Retinal pigment epithelial cell (primary cell): ENCODE data around the gene C19orf81.
"Not testable (repeated sequence)": the region's sequence is repeated elsewhere in the genome, so short reads cannot be mapped to it uniquely, and the experiment has no call there.

Source experiments
- DNase-seq: peaks from one replicate; pipeline ENCODE4 v3.0.0-alpha.2; 2010; ENCODE audit warnings: low read depth
- H3K4me3 ChIP-seq: 2 replicates; pipeline ENCODE4 v1.5.1; 2011; ENCODE audit warnings: mild to moderate bottlenecking, low read length, control low read depth, moderate library complexity
- TF ChIP-seq, protein P1 (sequence below): conservative IDR thresholded peaks from 2 replicates; pipeline ENCODE4 v1.5.1; 2011; ENCODE audit warnings: low read depth, low read length, control low read depth, inconsistent platforms

The C19orf81 gene

DNA sequence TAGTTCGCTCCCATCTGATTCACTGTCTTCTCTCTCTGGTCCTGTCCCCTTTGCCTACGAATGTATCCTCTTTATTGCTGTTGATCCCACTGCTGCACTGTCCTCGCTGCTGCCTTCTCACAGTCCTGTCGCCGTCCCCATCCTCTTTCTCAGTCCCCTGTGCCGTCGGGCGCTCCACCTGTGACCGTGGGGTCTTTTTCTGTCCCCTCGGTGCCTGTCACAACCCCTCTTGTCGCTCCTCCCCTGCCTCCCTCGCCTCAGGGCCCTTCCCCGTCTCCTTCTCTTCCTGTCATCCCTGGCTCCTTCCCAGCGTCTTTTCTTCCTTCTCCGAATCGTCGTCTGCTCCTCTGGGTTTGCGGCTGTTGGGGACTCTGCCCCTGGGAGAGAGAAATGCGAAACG is 41.9 kb upstream of the C19orf81 start:
- no peak for DNase-seq
- H3K4me3 ChIP-seq, result no peak overlapping the region
- TF ChIP-seq, protein P1, sequence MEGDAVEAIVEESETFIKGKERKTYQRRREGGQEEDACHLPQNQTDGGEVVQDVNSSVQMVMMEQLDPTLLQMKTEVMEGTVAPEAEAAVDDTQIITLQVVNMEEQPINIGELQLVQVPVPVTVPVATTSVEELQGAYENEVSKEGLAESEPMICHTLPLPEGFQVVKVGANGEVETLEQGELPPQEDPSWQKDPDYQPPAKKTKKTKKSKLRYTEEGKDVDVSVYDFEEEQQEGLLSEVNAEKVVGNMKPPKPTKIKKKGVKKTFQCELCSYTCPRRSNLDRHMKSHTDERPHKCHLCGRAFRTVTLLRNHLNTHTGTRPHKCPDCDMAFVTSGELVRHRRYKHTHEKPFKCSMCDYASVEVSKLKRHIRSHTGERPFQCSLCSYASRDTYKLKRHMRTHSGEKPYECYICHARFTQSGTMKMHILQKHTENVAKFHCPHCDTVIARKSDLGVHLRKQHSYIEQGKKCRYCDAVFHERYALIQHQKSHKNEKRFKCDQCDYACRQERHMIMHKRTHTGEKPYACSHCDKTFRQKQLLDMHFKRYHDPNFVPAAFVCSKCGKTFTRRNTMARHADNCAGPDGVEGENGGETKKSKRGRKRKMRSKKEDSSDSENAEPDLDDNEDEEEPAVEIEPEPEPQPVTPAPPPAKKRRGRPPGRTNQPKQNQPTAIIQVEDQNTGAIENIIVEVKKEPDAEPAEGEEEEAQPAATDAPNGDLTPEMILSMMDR, result no peak

DNA sequence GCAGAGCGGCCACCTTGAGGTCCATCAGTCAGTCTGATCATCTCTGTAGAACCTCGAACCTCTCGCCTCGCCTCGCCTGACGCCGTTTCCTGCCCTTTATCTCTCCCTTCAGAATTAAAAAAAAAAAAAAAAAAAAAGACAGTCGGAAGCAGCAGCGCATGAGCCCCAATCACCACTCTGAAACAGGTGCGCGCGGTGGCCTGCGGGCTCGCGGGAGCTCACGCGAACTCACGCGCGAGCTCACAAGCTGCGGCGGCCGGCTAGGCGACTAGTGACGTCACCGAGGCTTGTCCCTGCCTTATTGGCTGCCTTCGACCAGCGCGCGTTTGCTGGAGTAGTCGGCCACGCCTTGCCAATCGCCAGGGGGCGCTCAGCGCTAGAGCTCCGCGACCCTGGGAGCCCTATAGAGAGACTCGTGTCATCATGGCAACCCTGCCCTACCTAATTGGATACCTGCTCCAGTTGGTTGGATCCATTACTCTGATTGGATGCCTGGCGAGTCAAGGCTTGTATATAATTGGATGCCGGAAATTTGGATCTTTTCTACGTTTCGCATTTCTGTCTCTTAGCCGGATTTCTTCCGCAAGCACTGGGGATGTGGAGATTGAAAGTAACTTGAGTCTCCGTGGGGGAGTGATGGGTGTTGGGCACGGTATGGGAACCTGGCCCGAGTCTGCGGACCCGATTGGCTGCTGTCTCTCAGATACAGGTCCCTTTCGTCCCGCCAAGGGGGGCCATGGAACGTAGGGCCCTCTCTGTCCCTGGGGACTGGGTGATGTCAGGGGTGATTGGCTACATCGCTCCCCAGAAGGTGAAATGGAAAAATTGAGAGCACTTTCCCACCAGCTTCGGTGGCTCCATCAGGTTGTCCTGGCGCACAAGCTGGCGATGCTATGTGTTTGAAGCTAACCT is 41.1 kb upstream of the C19orf81 start:
- TF ChIP-seq, protein P1, result peak; percentile 44
- peak; percentile 17 for DNase-seq
- no peak overlapping the region for H3K4me3 ChIP-seq

DNA sequence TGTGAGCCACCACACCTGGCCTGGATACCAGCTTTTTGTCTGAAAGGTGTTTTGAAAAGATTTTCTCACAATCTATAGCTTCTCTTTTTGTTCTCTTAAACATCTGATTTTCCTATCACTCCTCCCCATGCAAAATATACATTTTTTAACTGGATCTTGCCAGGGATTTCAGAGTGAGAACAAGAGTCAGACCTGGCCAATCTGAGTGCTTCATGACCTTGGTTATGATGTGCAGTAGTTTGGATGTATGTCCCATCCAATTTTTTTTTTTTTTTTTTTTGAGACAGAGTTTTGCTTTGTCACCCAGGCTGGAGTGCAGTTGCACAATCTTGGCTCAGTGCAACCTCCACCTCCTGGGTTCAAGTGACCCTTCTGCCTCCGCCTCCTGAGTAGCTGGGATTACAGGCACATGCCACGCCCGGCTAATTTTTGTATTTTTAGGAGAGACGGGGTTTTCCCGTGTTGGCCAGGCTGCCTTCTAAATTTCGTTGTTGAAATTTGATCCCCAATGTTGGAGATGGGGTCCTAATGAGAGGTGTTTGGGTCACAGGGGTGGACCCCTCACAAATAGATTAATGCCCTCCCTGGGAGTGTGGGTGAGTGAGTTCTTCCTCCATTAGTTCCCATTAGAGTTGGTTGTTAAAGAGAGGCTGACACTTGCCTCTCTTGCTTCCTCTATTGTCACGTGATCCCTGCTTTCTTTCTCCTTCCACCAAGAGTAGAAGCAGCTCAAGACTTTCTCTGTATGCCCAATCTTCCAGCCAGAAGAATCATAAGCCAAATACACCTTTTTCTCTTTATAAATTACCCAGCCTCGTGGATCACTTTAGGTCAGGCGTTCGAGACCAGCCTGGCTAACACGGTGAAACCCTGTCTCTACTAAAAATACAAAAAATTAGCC is 36.5 kb upstream of the C19orf81 start:
- DNase-seq, H3K4me3 ChIP-seq: not testable (repeated sequence)

DNA sequence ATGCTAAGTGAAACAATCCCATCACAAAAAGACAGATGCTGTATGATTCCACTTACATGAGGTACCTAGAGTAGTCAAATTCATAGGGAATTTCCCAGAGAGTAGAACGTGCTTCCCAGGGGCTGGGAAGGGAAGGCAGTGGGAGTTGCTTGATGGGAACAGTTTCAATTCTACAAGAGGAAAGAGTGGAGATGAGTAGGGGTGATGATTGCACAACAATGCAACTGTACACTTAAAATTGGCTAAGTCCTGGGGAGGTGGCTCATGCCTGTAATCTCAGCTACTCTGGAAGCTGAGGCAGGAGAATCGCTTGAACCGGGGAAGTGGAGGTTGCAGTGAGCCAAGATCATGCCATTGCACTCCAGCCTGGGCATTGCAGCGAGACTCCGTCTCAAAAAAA is 30.9 kb upstream of the C19orf81 start:
- not testable (repeated sequence) for DNase-seq, H3K4me3 ChIP-seq

DNA sequence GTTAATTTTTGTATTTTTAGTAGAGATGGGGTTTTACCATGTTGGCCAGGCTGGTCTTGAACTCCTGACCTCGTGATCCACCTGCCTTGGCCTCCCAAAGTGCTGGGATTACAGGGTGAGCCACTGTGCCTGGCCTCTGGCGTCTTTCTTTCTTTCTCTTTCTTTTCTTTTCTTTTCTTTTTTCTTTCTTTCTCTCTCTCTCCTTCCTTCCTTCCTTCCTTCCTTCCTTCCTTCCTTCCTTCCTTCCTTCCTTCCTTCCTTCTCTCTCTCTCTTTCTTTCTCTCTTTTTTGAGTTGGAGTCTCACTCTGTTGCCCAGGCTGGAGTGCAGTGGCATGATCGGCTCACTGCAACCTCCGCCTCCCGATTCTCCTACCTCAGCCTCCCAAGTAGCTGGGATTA is 30.1 kb upstream of the C19orf81 start:
- H3K4me3 ChIP-seq, result not testable (repeated sequence)

DNA sequence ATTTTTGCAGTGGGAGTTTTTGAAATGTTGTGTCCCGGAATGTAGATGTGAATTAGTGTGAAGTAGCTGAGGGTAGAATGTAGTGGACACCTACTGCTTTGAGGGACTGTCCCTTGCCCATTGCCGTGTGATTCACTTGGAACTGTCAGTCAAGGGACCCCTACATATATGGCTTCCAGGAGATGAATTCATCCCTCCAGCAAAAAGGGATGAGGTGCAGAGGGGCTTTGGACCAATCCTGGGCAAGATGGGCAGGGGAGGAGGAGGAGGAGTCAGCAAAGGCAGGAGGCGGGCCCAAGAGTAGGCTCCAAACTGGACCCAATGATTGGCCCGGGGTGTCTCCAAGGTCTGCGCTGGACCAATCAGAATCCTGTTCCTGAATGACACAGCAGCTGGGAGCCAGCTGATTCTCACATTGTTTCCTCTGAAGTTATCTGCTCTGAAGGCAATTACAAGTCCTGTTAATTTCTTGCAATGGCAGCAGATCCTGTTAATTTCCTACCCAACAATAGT is 28.8 kb upstream of the C19orf81 start:
- H3K4me3 ChIP-seq, DNase-seq: not testable (repeated sequence)

More for the DNA sequence above, 30.1 kb upstream of the C19orf81 start:
- not testable (repeated sequence) for DNase-seq

DNA sequence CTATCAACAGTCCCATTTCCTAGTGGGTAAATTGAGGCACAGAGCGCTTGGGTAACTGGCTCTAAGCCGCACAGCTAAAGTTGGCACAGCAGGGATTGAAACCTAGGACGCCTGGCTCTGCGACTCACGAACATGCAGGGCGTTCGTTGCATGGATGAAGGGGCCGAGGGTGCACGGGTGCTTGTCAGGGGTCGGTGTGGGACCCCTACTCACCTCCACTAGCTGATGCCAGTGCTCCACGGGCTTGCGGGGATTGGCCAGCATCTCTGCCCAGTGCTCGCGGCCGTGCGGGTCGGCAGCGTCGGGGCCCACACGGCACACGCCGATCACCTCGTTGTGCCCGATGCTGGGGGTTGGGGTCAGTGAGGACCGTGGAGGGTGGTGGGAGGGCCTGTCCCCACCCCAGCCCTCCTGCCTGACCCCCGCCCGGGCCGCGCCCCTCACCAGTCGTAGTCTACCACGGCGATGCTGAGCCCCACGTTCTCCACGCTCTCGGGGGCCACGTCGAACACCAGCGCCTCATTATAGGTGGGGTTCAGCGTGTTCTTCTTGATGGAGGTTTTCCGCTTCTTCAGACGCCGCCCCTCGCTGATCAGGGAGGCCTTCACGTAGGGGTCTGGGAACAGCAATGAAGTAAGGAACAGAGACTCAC is 24.2 kb upstream of the C19orf81 start:
- TF ChIP-seq, protein P1, result no peak
- H3K4me3 ChIP-seq, result no peak overlapping the region
- no peak for DNase-seq

DNA sequence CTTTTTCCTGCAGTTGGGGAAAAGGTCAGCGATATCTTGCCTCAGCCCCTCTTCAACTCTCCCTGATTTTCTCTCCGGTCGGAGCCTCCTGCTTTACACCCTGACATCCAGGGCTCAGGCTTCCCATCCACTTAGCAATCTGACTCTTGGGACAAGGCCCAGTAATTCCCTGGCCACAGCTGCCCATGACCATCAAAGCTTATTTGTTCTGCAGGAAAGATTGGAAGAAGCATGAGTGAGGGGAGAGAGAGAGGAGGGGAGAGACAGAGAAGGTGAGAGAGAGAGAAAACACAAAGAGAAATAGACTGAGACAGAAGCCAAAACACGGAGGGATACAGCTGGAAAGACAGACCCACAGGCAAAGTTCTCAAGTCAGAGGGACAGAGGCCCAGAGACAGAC is 23.2 kb upstream of the C19orf81 start:
- no peak for DNase-seq
- no peak overlapping the region for H3K4me3 ChIP-seq
- TF ChIP-seq, protein P1, result no peak
